ENCODE measurements around the gene ACOXL.

GRCh38 chr2:110864176-110864575, 131.8 kb downstream of the ACOXL start:
- no peak for TF ChIP-seq POLR2A (IDR thresholded peaks at IDR 0.05; ENCODE audit: low read depth, low read length)
- no peak for TF ChIP-seq POLR2AphosphoS5 (IDR thresholded peaks at IDR 0.05; ENCODE audit: low read depth, low read length)
- no peak for TF ChIP-seq POU2F2 (IDR thresholded peaks at IDR 0.05; ENCODE audit: low read depth, low read length)
- TF ChIP-seq SPI1 (IDR thresholded peaks at IDR 0.05; ENCODE audit: low read depth, low read length): no peak
